Prostate gland (tissue), 2 donors: Measurements from ENCODE around the gene HRNR.

Experiments used
- CTCF ChIP-seq, 4 experiments: fragments of 200-600 bp in 2 of 4; fragments of 450-650 bp in 2 of 4; sonication (generic) in 2 of 4; IDR thresholded peaks; 1 replicate in 3 of 4; 2 replicates in 1 of 4; pipeline ENCODE4 v1.5.1; 2016 to 2019; ENCODE audit warnings: antibody characterized with exemption in 4 of 4, mild to moderate bottlenecking in 2 of 4, moderate library complexity in 2 of 4
- POLR2A ChIP-seq: fragments of 450-650 bp; IDR thresholded peaks from one replicate; pipeline ENCODE4 v1.6.1; 2016; ENCODE audit warnings: antibody characterized with exemption, mild to moderate bottlenecking

DNA sequence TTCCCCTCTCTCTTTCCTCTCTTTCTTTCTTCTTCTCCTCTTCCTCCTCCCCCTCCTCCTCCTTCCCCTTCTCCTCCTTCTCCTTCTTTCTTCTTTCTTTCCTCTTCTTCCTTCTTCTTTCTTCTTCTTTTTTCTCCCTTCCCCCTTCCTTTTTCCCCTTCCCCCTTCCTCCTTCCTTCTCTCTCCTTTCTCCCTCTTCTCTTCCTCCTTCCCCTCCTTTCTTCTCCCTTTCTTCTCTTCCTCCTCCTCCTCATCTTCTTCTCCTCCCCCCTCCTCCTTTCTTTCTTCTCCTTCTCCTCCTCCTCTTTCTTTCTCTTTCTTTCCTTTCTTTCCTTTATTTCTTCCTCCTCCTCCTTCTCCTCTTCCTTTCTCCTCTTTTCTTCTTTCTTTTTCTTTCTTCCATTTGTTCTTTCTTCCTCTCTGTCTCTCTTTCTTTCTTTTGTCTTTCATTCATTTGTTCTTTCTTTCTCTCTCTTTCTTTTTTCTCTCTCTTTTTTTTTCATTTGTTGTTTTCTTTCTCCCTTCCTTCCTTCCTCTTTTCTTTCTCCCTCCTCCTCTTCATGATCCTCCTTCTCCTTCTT lies 26.5 kb downstream of the HRNR start:
- no peak for TF ChIP-seq POLR2A
- no peak for TF ChIP-seq CTCF (IDR thresholded peaks at IDR 0.05)
